HepG2 (cell line): Measurements from ENCODE around the gene PSMB3. TPM values are rescaled to one million over a fixed set of nuclear protein-coding genes. Genes with fewer than 3 reads are reported as not detected.

Experiments
- CBX1 ChIP-seq: IDR thresholded peaks from one replicate; pipeline ENCODE4 v1.6.1; 2016; ENCODE audit warnings: antibody characterized with exemption, low read depth
- EEA1 ChIP-seq: sonication (generic); formaldehyde crosslinking; IDR thresholded peaks from 2 replicates; pipeline ENCODE4 v1.5.1; 2020; ENCODE audit warnings: mild to moderate bottlenecking, missing genetic modification reagents, borderline replicate concordance
- FOXM1 ChIP-seq: sonication (generic); formaldehyde crosslinking; IDR thresholded peaks from 2 replicates; pipeline ENCODE4 v1.5.0; 2020; ENCODE audit warnings: missing genetic modification reagents
- NONO ChIP-seq, 2 experiments: fragments of 450-650 bp in 1 of 2; sonication (generic) in 1 of 2; formaldehyde crosslinking in 1 of 2; IDR thresholded peaks in 1 of 2; conservative IDR thresholded peaks in 1 of 2; 2 replicates each; pipeline versions ENCODE4 v1.6.1 to v1.8.0; 2017 to 2022; ENCODE audit warnings: mild to moderate bottlenecking in 1 of 2, missing genetic modification reagents in 1 of 2, moderate library complexity in 1 of 2
- NR2C2 ChIP-seq: sonication (generic); formaldehyde crosslinking; IDR thresholded peaks from 2 replicates; pipeline ENCODE4 v1.4.0; 2020; ENCODE audit warnings: missing genetic modification reagents, mild to moderate bottlenecking, moderate library complexity, borderline replicate concordance
- RORA ChIP-seq: sonication (generic); formaldehyde crosslinking; IDR thresholded peaks from 2 replicates; pipeline ENCODE4 v1.5.0; 2020; ENCODE audit warnings: mild to moderate bottlenecking, missing genetic modification reagents, moderate library complexity
- SALL2 ChIP-seq: sonication (generic); formaldehyde crosslinking; IDR thresholded peaks from 2 replicates; pipeline ENCODE4 v1.8.1; 2023; ENCODE audit warnings: mild to moderate bottlenecking, missing genetic modification reagents, inconsistent platforms
- SNAPC2 ChIP-seq: sonication (generic); formaldehyde crosslinking; IDR thresholded peaks from 2 replicates; pipeline ENCODE4 v1.8.1; 2022; ENCODE audit warnings: mild to moderate bottlenecking, missing genetic modification reagents
- U2AF1 ChIP-seq: fragments of 200-400 bp; formaldehyde crosslinking; optimal IDR thresholded peaks from 2 replicates; pipeline ENCODE3; 2017; ENCODE audit warnings: mild to moderate bottlenecking, low read depth, low read length
- ZBTB7A ChIP-seq: sonication (generic); formaldehyde crosslinking; IDR thresholded peaks from 2 replicates; pipeline ENCODE4 v1.8.0; 2022; ENCODE audit warnings: mild to moderate bottlenecking, missing genetic modification reagents
- ZMAT3 ChIP-seq: sonication (generic); formaldehyde crosslinking; conservative IDR thresholded peaks from 2 replicates; pipeline ENCODE4 v1.7.0; 2021; ENCODE audit warnings: missing genetic modification reagents
- ZSCAN20 ChIP-seq: sonication (generic); formaldehyde crosslinking; IDR thresholded peaks from 2 replicates; pipeline ENCODE4 v1.4.0; 2020; ENCODE audit warnings: missing genetic modification reagents, mild to moderate bottlenecking, borderline replicate concordance
- ZSCAN22 ChIP-seq: sonication (generic); formaldehyde crosslinking; IDR thresholded peaks from 2 replicates; pipeline ENCODE4 v1.4.0; 2020; ENCODE audit warnings: mild to moderate bottlenecking, missing genetic modification reagents
- ZSCAN30 ChIP-seq: sonication (generic); formaldehyde crosslinking; IDR thresholded peaks from 2 replicates; pipeline ENCODE4 v1.5.0; 2020; ENCODE audit warnings: mild to moderate bottlenecking, missing genetic modification reagents
- polyA plus RNA-seq, 8 experiments: library from polyadenylated mRNA; depleted of rRNA in 3 of 8; stranded (reverse) in 7 of 8; unstranded in 1 of 8; fragments of >200 nt; fragmentation: Illumina TruSeq in 4 of 8; extraction: Trizol in 4 of 8; gene quantifications; 2 replicates each; pipeline versions ENCODE4 v1.2.1 to v1.2.3, GENCODE V29; 2011 to 2016; ENCODE audit warnings: low read depth in 4 of 8, missing spikeins in 1 of 8, mixed read lengths in 1 of 8; ENCODE audit not compliant: insufficient read depth in 1 of 8
- total RNA-seq, 5 experiments: library from RNA; depleted of rRNA; stranded (reverse); fragments of >200 nt; fragmentation: Illumina TruSeq; extraction: Trizol; gene quantifications; 2 replicates each; pipeline ENCODE4 v1.2.3, GENCODE V29; 2016; ENCODE audit warnings: low read depth in 1 of 5
- TF ChIP-seq, protein P1 (sequence below): sonication (generic); formaldehyde crosslinking; IDR thresholded peaks from 2 replicates; pipeline ENCODE4 v1.5.0; 2020; ENCODE audit warnings: mild to moderate bottlenecking, missing genetic modification reagents, borderline replicate concordance
- TF ChIP-seq, protein P2 (sequence below): sonication (generic); formaldehyde crosslinking; IDR thresholded peaks from 2 replicates; pipeline ENCODE4 v1.5.1; 2020; ENCODE audit warnings: mild to moderate bottlenecking, missing genetic modification reagents, borderline replicate concordance
- TF ChIP-seq, protein P3 (sequence below): sonication (generic); formaldehyde crosslinking; IDR thresholded peaks from 2 replicates; pipeline ENCODE4 v1.4.0; 2020; ENCODE audit warnings: missing genetic modification reagents

Gene PSMB3
- total and polyA plus RNA-seq, 2 of the 13 experiments (the other 11 are each of a cell fraction or from before 2014, with no cell fraction given) = 366 to 517 TPM

DNA sequence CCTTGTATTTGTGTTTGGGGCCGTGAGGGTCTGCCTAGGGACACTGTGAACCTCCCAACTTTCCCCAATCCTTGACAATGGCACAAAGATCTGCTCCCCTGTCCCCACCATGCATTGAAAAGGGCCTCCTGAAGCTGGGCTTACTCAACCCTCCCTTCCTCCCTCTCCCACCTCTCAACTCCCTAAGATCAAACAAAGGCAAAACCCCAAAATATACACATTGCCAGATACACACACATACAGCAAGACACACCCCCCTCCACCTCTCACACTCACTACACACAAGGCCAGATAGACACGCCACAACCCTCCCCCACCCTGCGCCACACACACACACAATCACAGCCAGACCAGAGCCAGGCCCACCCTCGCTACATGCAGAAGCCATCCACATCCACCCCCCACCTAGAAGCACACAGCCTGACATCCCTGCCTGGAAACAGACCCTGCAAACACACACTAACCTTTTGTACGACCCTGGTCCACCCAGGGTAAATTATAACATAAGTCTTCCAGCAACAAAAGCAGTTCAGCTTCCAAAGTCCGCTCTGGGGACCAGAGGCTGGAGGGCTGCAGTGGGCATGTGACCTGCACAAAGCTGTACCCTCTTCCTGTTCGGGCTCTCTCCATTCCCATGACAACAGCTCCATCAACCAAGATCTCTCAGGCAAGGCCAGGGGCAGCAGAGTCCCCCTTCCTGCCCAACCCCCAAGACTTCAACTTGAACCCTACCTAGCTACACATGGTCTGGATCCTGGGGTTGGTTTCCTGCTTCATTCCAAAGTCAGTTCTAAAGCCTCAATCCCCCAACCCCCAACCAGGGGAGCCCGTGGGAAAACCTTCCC, 6.3 kb upstream of the PSMB3 start (continued):
- TF ChIP-seq ZSCAN30 (0 out of 2 replicates have a peak, but pooled peaks have one; percentile 47), ZSCAN22 (CRISPR knock-in tag) (no peak), ZSCAN20 (CRISPR knock-in tag) (no peak), SNAPC2 (CRISPR knock-in tag) (no peak), ZMAT3 (0 out of 2 replicates have a peak, but pooled peaks have one; percentile 50), NONO (IDR thresholded peaks at IDR 0.05) (no peak), NONO (CRISPR knock-in tag; conservative IDR thresholded peaks at IDR 0.05) (peak; percentile 88), U2AF1 (no peak), ZBTB7A (CRISPR knock-in tag) (peak; percentile 77; the same call in 1 of the 2 replicates), RORA (CRISPR knock-in tag) (no peak), SALL2 (0 out of 2 replicates have a peak, but pooled peaks have one; percentile 11), CBX1 (no peak), NR2C2 (CRISPR knock-in tag) (peak; percentile 64; the same call in 1 of the 2 replicates), EEA1 (no peak), FOXM1 (CRISPR knock-in tag) (no peak)
- TF ChIP-seq, protein P1, sequence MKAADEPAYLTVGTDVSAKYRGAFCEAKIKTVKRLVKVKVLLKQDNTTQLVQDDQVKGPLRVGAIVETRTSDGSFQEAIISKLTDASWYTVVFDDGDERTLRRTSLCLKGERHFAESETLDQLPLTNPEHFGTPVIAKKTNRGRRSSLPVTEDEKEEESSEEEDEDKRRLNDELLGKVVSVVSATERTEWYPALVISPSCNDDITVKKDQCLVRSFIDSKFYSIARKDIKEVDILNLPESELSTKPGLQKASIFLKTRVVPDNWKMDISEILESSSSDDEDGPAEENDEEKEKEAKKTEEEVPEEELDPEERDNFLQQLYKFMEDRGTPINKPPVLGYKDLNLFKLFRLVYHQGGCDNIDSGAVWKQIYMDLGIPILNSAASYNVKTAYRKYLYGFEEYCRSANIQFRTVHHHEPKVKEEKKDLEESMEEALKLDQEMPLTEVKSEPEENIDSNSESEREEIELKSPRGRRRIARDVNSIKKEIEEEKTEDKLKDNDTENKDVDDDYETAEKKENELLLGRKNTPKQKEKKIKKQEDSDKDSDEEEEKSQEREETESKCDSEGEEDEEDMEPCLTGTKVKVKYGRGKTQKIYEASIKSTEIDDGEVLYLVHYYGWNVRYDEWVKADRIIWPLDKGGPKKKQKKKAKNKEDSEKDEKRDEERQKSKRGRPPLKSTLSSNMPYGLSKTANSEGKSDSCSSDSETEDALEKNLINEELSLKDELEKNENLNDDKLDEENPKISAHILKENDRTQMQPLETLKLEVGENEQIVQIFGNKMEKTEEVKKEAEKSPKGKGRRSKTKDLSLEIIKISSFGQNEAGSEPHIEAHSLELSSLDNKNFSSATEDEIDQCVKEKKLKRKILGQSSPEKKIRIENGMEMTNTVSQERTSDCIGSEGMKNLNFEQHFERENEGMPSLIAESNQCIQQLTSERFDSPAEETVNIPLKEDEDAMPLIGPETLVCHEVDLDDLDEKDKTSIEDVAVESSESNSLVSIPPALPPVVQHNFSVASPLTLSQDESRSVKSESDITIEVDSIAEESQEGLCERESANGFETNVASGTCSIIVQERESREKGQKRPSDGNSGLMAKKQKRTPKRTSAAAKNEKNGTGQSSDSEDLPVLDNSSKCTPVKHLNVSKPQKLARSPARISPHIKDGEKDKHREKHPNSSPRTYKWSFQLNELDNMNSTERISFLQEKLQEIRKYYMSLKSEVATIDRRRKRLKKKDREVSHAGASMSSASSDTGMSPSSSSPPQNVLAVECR (CRISPR knock-in tag) = peak; percentile 86; the same call in 1 of the 2 replicates
- TF ChIP-seq, protein P2, sequence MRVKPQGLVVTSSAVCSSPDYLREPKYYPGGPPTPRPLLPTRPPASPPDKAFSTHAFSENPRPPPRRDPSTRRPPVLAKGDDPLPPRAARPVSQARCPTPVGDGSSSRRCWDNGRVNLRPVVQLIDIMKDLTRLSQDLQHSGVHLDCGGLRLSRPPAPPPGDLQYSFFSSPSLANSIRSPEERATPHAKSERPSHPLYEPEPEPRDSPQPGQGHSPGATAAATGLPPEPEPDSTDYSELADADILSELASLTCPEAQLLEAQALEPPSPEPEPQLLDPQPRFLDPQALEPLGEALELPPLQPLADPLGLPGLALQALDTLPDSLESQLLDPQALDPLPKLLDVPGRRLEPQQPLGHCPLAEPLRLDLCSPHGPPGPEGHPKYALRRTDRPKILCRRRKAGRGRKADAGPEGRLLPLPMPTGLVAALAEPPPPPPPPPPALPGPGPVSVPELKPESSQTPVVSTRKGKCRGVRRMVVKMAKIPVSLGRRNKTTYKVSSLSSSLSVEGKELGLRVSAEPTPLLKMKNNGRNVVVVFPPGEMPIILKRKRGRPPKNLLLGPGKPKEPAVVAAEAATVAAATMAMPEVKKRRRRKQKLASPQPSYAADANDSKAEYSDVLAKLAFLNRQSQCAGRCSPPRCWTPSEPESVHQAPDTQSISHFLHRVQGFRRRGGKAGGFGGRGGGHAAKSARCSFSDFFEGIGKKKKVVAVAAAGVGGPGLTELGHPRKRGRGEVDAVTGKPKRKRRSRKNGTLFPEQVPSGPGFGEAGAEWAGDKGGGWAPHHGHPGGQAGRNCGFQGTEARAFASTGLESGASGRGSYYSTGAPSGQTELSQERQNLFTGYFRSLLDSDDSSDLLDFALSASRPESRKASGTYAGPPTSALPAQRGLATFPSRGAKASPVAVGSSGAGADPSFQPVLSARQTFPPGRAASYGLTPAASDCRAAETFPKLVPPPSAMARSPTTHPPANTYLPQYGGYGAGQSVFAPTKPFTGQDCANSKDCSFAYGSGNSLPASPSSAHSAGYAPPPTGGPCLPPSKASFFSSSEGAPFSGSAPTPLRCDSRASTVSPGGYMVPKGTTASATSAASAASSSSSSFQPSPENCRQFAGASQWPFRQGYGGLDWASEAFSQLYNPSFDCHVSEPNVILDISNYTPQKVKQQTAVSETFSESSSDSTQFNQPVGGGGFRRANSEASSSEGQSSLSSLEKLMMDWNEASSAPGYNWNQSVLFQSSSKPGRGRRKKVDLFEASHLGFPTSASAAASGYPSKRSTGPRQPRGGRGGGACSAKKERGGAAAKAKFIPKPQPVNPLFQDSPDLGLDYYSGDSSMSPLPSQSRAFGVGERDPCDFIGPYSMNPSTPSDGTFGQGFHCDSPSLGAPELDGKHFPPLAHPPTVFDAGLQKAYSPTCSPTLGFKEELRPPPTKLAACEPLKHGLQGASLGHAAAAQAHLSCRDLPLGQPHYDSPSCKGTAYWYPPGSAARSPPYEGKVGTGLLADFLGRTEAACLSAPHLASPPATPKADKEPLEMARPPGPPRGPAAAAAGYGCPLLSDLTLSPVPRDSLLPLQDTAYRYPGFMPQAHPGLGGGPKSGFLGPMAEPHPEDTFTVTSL (CRISPR knock-in tag) = peak; percentile 82
- TF ChIP-seq, protein P3, sequence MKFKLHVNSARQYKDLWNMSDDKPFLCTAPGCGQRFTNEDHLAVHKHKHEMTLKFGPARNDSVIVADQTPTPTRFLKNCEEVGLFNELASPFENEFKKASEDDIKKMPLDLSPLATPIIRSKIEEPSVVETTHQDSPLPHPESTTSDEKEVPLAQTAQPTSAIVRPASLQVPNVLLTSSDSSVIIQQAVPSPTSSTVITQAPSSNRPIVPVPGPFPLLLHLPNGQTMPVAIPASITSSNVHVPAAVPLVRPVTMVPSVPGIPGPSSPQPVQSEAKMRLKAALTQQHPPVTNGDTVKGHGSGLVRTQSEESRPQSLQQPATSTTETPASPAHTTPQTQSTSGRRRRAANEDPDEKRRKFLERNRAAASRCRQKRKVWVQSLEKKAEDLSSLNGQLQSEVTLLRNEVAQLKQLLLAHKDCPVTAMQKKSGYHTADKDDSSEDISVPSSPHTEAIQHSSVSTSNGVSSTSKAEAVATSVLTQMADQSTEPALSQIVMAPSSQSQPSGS = peak; percentile 38; the same call in 1 of the 2 replicates
